Measurements from ENCODE around the gene GGTLC2. TPM values are rescaled to one million over a fixed set of nuclear protein-coding genes. Genes with fewer than 3 reads are reported as not detected.

GGTLC2 gene
- total RNA-seq, 1 experiment from 2014 or later = not detected

GRCh38 chr22:22599248-22599647, 45.2 kb upstream of the GGTLC2 start:
- intact Hi-C loops (cut with micrococcal nuclease) = no loop called here
- Histone ChIP-seq H3K27ac (ENCODE audit: low read length) (no peak overlapping the region), H3K36me3 (ENCODE audit: low read depth, low read length) (no peaks in the 10 kb centered on the region), H3F3A (ENCODE audit: low read length, unreplicated experiment) (no peaks in the 10 kb centered on the region), H2AFZ (ENCODE audit: low read length) (no peak overlapping the region), H3K79me2 (ENCODE audit: low read length) (no peaks in the 10 kb centered on the region), H3K9ac (ENCODE audit: low read length) (no peak overlapping the region), H3K4me2 (ENCODE audit: low read length) (no peak overlapping the region), H4K20me1 (ENCODE audit: low read length) (no peaks in the 10 kb centered on the region), H3K27me3 (ENCODE audit: low read length) (peaks cover 6% of the 10 kb centered on the region; the same call in 1 of the 2 replicates), H3K4me3 (ENCODE audit: low read length) (no peak overlapping the region), H3K9me3 (ENCODE audit: low read length) (no peaks in the 10 kb centered on the region), H3K4me1 (ENCODE audit: insufficient read depth, low read length) (no peaks in the 10 kb centered on the region), H3K9me2 (replicated peaks; ENCODE audit: low read length) (no peaks in the 10 kb centered on the region)
- DNase-seq (no peak), ATAC-seq (no peak)
- ChIA-PET POLR2A (ENCODE audit: unreplicated experiment) (no interaction called here), CTCF (interaction anchor here (0.7 kb wide), 1 partner anchor 23 kb away, joined by 3 read pairs; no protein-coding TSS in a partner anchor)
- no peak for TF ChIP-seq CTCF (conservative IDR thresholded peaks at IDR 0.05; ENCODE audit: low read depth, low read length)
- TF ChIP-seq EZH2phosphoT487 (IDR thresholded peaks at IDR 0.05; ENCODE audit: borderline replicate concordance, low read length) = no peak
- no TSS peak for BruUV-seq (replicated peaks)

- H3K9ac ChIP-seq (ENCODE audit: low read length) = no peak overlapping the region
- BruUV-seq (replicated peaks) = no TSS peak
- H3F3A ChIP-seq (ENCODE audit: low read length, unreplicated experiment) = no peaks in the 10 kb centered on the region
- ChIA-PET POLR2A (ENCODE audit: unreplicated experiment) (interaction anchor here (0.5 kb wide), 1 partner anchor 27 kb away, joined by 3 read pairs; no protein-coding TSS in a partner anchor), CTCF (no interaction called here)
- H2AFZ ChIP-seq (ENCODE audit: low read length) = no peak overlapping the region
- no peak for DNase-seq
- H3K4me3 ChIP-seq (ENCODE audit: low read length) = no peak overlapping the region
- no peak overlapping the region for H3K4me2 ChIP-seq (ENCODE audit: low read length)
- no peak for TF ChIP-seq EZH2 (IDR thresholded peaks at IDR 0.05; ENCODE audit: low read length, unreplicated experiment)
- no peak for TF ChIP-seq CTCF (conservative IDR thresholded peaks at IDR 0.05; ENCODE audit: low read depth, low read length)
- no peak for TF ChIP-seq EZH2phosphoT487 (IDR thresholded peaks at IDR 0.05; ENCODE audit: borderline replicate concordance, low read length)
- H4K20me1 ChIP-seq (ENCODE audit: low read length) = no peaks in the 10 kb centered on the region
- no peaks in the 10 kb centered on the region for H3K79me2 ChIP-seq (ENCODE audit: low read length)
- intact Hi-C loops (cut with micrococcal nuclease) = no loop called here
- no peak overlapping the region for H3K27ac ChIP-seq (ENCODE audit: low read length)
- H3K36me3 ChIP-seq (ENCODE audit: low read depth, low read length) = no peaks in the 10 kb centered on the region
- no peaks in the 10 kb centered on the region for H3K9me2 ChIP-seq (replicated peaks; ENCODE audit: low read length)
- peaks cover 6% of the 10 kb centered on the region; the same call in 1 of the 2 replicates for H3K27me3 ChIP-seq (ENCODE audit: low read length)
- H3K4me1 ChIP-seq (ENCODE audit: insufficient read depth, low read length) = no peaks in the 10 kb centered on the region
- H3K9me3 ChIP-seq (ENCODE audit: low read length) = no peaks in the 10 kb centered on the region
- no peak for ATAC-seq
These were observed 43.7 kb upstream of the GGTLC2 start for GRCh38 chr22:22600531-22601261.

- H3F3A ChIP-seq (ENCODE audit: low read length, unreplicated experiment) = no peaks in the 10 kb centered on the region
- peaks cover 17% of the 10 kb centered on the region for H3K27me3 ChIP-seq (ENCODE audit: low read length)
- H3K27ac ChIP-seq (ENCODE audit: low read length) = no peak overlapping the region
- H3K4me1 ChIP-seq (ENCODE audit: insufficient read depth, low read length) = no peaks in the 10 kb centered on the region
- H3K36me3 ChIP-seq (ENCODE audit: low read depth, low read length) = no peaks in the 10 kb centered on the region
- intact Hi-C loops (cut with micrococcal nuclease) = no loop called here
- TF ChIP-seq EZH2phosphoT487 (IDR thresholded peaks at IDR 0.05; ENCODE audit: borderline replicate concordance, low read length) (no peak), CTCF (conservative IDR thresholded peaks at IDR 0.05; ENCODE audit: low read depth, low read length) (no peak), EZH2 (IDR thresholded peaks at IDR 0.05; ENCODE audit: low read length, unreplicated experiment) (no peak)
- no peaks in the 10 kb centered on the region for H3K9me2 ChIP-seq (replicated peaks; ENCODE audit: low read length)
- CTCF ChIA-PET = no interaction called here
- POLR2A ChIA-PET (ENCODE audit: unreplicated experiment) = no interaction called here
- no peak overlapping the region for H3K4me3 ChIP-seq (ENCODE audit: low read length)
- H3K9me3 ChIP-seq (ENCODE audit: low read length) = no peaks in the 10 kb centered on the region
- no peaks in the 10 kb centered on the region for H4K20me1 ChIP-seq (ENCODE audit: low read length)
- no peak overlapping the region for H2AFZ ChIP-seq (ENCODE audit: low read length)
- ATAC-seq (no peak), DNase-seq (no peak)
- no TSS peak for BruUV-seq (replicated peaks)
- H3K4me2 ChIP-seq (ENCODE audit: low read length) = no peak overlapping the region
- H3K79me2 ChIP-seq (ENCODE audit: low read length) = no peaks in the 10 kb centered on the region
- H3K9ac ChIP-seq (ENCODE audit: low read length) = no peak overlapping the region
These were observed 40.9 kb upstream of the GGTLC2 start for GRCh38 chr22:22603470-22603947.
